NCI-H146 treated with DMSO at 0.1 percent for 48 hours (cell line): ENCODE data around the gene DAND5.

Source experiments
- DNase-seq: peaks from one replicate; lab custom pipeline; 2025; ENCODE audit not compliant: unreplicated experiment; lab: John Stamatoyannopoulos, UW

The DAND5 gene

GRCh38 chr19:12991296-12991695 is 21.9 kb downstream of the DAND5 start:
- DNase-seq = no peak

- no peak for DNase-seq
These were observed 23.4 kb downstream of the DAND5 start for GRCh38 chr19:12992729-12993128.

GRCh38 chr19:12993562-12993961 is 24.2 kb downstream of the DAND5 start:
- no peak for DNase-seq

GRCh38 chr19:12994701-12995595 is 25.6 kb downstream of the DAND5 start, which contains the start of gene NFIX:
TSS of gene NFIX (plus strand) at chr19:12995475. CDS start at chr19:12995838, 363 bp downstream.
- no peak for DNase-seq

GRCh38 chr19:12995596-12996405 is 26.4 kb downstream of the DAND5 start:
- no peak for DNase-seq

- no peak for DNase-seq
These were observed 27.2 kb downstream of the DAND5 start for GRCh38 chr19:12996406-12997094.

- no peak for DNase-seq
These were observed 28.0 kb downstream of the DAND5 start for GRCh38 chr19:12997179-12997966.

- no peak for DNase-seq
These were observed 28.9 kb downstream of the DAND5 start for GRCh38 chr19:12997967-12998940.

- DNase-seq = no peak
These were observed 31.8 kb downstream of the DAND5 start for GRCh38 chr19:13001166-13001501.

- no peak for DNase-seq
These were observed 32.3 kb downstream of the DAND5 start for GRCh38 chr19:13001502-13002165.

GRCh38 chr19:13002166-13002898 is 33.0 kb downstream of the DAND5 start:
- no peak for DNase-seq

- DNase-seq = no peak
These were observed 33.7 kb downstream of the DAND5 start for GRCh38 chr19:13003081-13003480.

GRCh38 chr19:13004273-13004672 is 34.9 kb downstream of the DAND5 start:
- DNase-seq = no peak

- no peak for DNase-seq
These were observed 35.9 kb downstream of the DAND5 start for GRCh38 chr19:13005253-13005652.

GRCh38 chr19:13005861-13006370 is 36.5 kb downstream of the DAND5 start:
- no peak for DNase-seq

GRCh38 chr19:13006431-13007281 is 37.3 kb downstream of the DAND5 start:
- no peak for DNase-seq
